GM13976 (cell line): ENCODE measurements around the gene FAM168A.

Source experiments
- DNase-seq: peaks from one replicate; pipeline ENCODE4 v3.0.0; 2012; ENCODE audit warnings: low spot score
- CTCF ChIP-seq: IDR thresholded peaks from 2 replicates; pipeline ENCODE4 v1.5.1; 2012; ENCODE audit warnings: borderline replicate concordance, mild to moderate bottlenecking; ENCODE audit not compliant: insufficient read depth; ENCODE audit errors: extremely low read depth, missing control alignments, control extremely low read depth
- in situ Hi-C: fragments of 300-500 bp; cut with MboI; formaldehyde crosslinking; loops from one replicate; pipeline ENCODE4 v1.12.0; 2022; ENCODE audit warnings: low sequenced_read_pairs, mixed read lengths, inconsistent platforms; ENCODE audit not compliant: unreplicated experiment

Gene FAM168A

GRCh38 chr11:73389916-73390315, 208.0 kb downstream of the FAM168A start:
- no peak for TF ChIP-seq CTCF
- no peak for DNase-seq
- in situ Hi-C loops = no loop called here

GRCh38 chr11:73389134-73389525, 208.8 kb downstream of the FAM168A start:
- in situ Hi-C loops = no loop called here
- no peak for DNase-seq

GRCh38 chr11:73388265-73389133, 209.4 kb downstream of the FAM168A start:
- DNase-seq = no peak
- in situ Hi-C loops = no loop called here
- TF ChIP-seq CTCF = no peak

More at GRCh38 chr11:73389134-73389525, 208.8 kb downstream of the FAM168A start:
- no peak for TF ChIP-seq CTCF

GRCh38 chr11:73387594-73388264, 210.2 kb downstream of the FAM168A start:
- in situ Hi-C loops = no loop called here
- DNase-seq = no peak
- TF ChIP-seq CTCF = no peak

- no peak for TF ChIP-seq CTCF
- in situ Hi-C loops = no loop called here
- DNase-seq = no peak
These were observed 211.4 kb downstream of the FAM168A start for GRCh38 chr11:73386546-73386945.

GRCh38 chr11:73386016-73386415, 211.9 kb downstream of the FAM168A start:
- in situ Hi-C loops = no loop called here
- no peak for TF ChIP-seq CTCF
- peak; percentile 71 for DNase-seq
